PC-3 (cell line): ENCODE measurements around the gene CRIP3. TPM values are rescaled to one million over a fixed set of nuclear protein-coding genes. Genes with fewer than 3 reads are reported as not detected.

Source experiments
- ATAC-seq: fragments of 200-7000 bp; cut with Tn5 transposase; 2 replicates; pipeline ENCODE4 v1.9.1; 2020; ENCODE audit warnings: mild to moderate bottlenecking, moderate library complexity
- BruUV-seq: library from RNA; stranded (reverse); fragments of 400-500 nt; replicated peaks from 2 replicates; lab custom pipeline; 2021; lab: Mats Ljungman, UMichigan
- CTCF ChIA-PET: fragments of 300-600 bp; sonication (Branson Sonifier 250); formaldehyde crosslinking; loops from one replicate; lab custom pipeline; 2022; ENCODE audit warnings: antibody characterized with exemption; lab: Charles Lee
- POLR2A ChIA-PET: fragments of 300-600 bp; sonication (Branson Sonifier 250); formaldehyde crosslinking; loops from one replicate; lab custom pipeline; 2022; ENCODE audit warnings: antibody characterized with exemption; ENCODE audit not compliant: unreplicated experiment; lab: Charles Lee
- DNase-seq: peaks from one replicate; pipeline ENCODE4 v3.0.0-alpha.2; 2015
- H2AFZ ChIP-seq: fragments of 300-600 bp; sonication (generic); 2 replicates; pipeline ENCODE4 v1.6.0; 2016; ENCODE audit warnings: antibody characterized with exemption, low read length
- H3F3A ChIP-seq: fragments of 300-600 bp; sonication (generic); one replicate; pipeline ENCODE4 v1.6.0; 2017; ENCODE audit warnings: antibody characterized with exemption, low read length, control low read depth, mild to moderate bottlenecking; ENCODE audit not compliant: unreplicated experiment
- H3K27ac ChIP-seq: fragments of 300-600 bp; sonication (generic); 2 replicates; pipeline ENCODE4 v1.5.1; 2016; ENCODE audit warnings: mild to moderate bottlenecking, low read length
- H3K27me3 ChIP-seq: fragments of 300-600 bp; sonication (generic); 2 replicates; pipeline ENCODE4 v1.6.1; 2016; ENCODE audit warnings: low read length, mixed read lengths
- H3K36me3 ChIP-seq: fragments of 300-600 bp; sonication (generic); 2 replicates; pipeline ENCODE4 v1.6.1; 2016; ENCODE audit warnings: low read depth, mixed run types, low read length, mixed read lengths
- H3K4me1 ChIP-seq: fragments of 300-600 bp; sonication (generic); 2 replicates; pipeline ENCODE4 v1.5.1; 2016; ENCODE audit warnings: low read length; ENCODE audit not compliant: insufficient read depth
- H3K4me2 ChIP-seq: fragments of 300-600 bp; sonication (generic); 2 replicates; pipeline ENCODE4 v1.6.0; 2016; ENCODE audit warnings: low read length
- H3K4me3 ChIP-seq: fragments of 300-600 bp; sonication (generic); 2 replicates; pipeline ENCODE4 v1.5.1; 2016; ENCODE audit warnings: mild to moderate bottlenecking, low read length, mixed read lengths
- H3K79me2 ChIP-seq: fragments of 300-600 bp; sonication (generic); 2 replicates; pipeline ENCODE4 v1.6.1; 2017; ENCODE audit warnings: low read length, mixed read lengths
- H3K9ac ChIP-seq: fragments of 300-600 bp; sonication (generic); 2 replicates; pipeline ENCODE4 v1.6.0; 2016; ENCODE audit warnings: mild to moderate bottlenecking, low read length
- H3K9me2 ChIP-seq: fragments of 300-600 bp; sonication (generic); replicated peaks from 2 replicates; pipeline ENCODE4 v1.6.1; 2016; ENCODE audit warnings: mixed run types, low read length, mixed read lengths
- H3K9me3 ChIP-seq: fragments of 300-600 bp; sonication (generic); 2 replicates; pipeline ENCODE4 v1.6.1; 2016; ENCODE audit warnings: low read length, mixed read lengths
- H4K20me1 ChIP-seq: fragments of 300-600 bp; sonication (generic); 2 replicates; pipeline ENCODE4 v1.6.1; 2016; ENCODE audit warnings: low read length, mixed read lengths
- CTCF ChIP-seq: fragments of 300-600 bp; sonication (generic); conservative IDR thresholded peaks from 2 replicates; pipeline ENCODE4 v1.5.1; 2017; ENCODE audit warnings: antibody characterized with exemption, low read depth, mild to moderate bottlenecking, low read length
- EZH2 ChIP-seq: fragments of 300-600 bp; sonication (generic); IDR thresholded peaks from one replicate; pipeline ENCODE4 v1.6.1; 2017; ENCODE audit warnings: antibody characterized with exemption, mild to moderate bottlenecking, low read length; ENCODE audit not compliant: unreplicated experiment
- EZH2phosphoT487 ChIP-seq: fragments of 300-600 bp; sonication (generic); IDR thresholded peaks from 2 replicates; pipeline ENCODE4 v1.6.1; 2018; ENCODE audit warnings: mild to moderate bottlenecking, antibody characterized with exemption, low read length, borderline replicate concordance
- intact Hi-C: fragments of 100-400 bp; cut with micrococcal nuclease; formaldehyde crosslinking; loops from 2 replicates; pipeline ENCODE4 v1.9.0; 2023
- total RNA-seq: library from RNA; depleted of rRNA; stranded (reverse); fragments of >200 nt; gene quantifications from 2 replicates; pipeline ENCODE4 v1.2.3, GENCODE V29; 2014

CRIP3 gene
- total RNA-seq, 1 experiment from 2014 or later = 0.29 TPM

DNA sequence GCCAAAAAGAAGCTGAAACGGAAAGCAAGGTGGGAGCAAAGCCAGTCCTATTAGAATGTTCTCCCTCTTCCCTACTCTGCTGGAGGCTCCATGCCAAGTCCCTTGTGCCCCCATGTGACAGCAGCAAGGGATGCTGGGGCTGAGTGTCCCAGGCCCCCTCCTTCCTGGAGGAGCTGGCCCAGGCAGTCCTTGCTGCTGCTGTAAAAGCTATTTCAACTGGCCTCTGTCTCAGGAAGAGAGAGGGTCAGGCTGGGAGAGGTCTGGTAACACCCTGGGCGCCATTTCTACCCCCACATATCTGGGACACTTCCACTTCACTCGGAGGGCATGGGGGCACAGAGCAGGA, 40.3 kb downstream of the CRIP3 start:
- no peaks in the 10 kb centered on the region for H3K79me2 ChIP-seq
- no peaks in the 10 kb centered on the region; the same call in 1 of the 2 replicates for H3K36me3 ChIP-seq
- no peak overlapping the region for H3K27ac ChIP-seq
- H4K20me1 ChIP-seq = no peaks in the 10 kb centered on the region
- no peak overlapping the region for H3K4me2 ChIP-seq
- H3K4me1 ChIP-seq = no peaks in the 10 kb centered on the region
- DNase-seq = no peak
- no peak overlapping the region for H3K9ac ChIP-seq
- no peaks in the 10 kb centered on the region for H3F3A ChIP-seq
- H2AFZ ChIP-seq = no peak overlapping the region
- no TSS peak for BruUV-seq
- no peak for ATAC-seq
- TF ChIP-seq EZH2phosphoT487 = no peak
- TF ChIP-seq EZH2 = no peak
- TF ChIP-seq CTCF = no peak
- no peak overlapping the region for H3K4me3 ChIP-seq
- intact Hi-C loops = no loop called here
- POLR2A ChIA-PET = no interaction called here
- CTCF ChIA-PET = no interaction called here
- no peaks in the 10 kb centered on the region for H3K9me2 ChIP-seq
- H3K9me3 ChIP-seq = no peaks in the 10 kb centered on the region
- H3K27me3 ChIP-seq = no peaks in the 10 kb centered on the region

DNA sequence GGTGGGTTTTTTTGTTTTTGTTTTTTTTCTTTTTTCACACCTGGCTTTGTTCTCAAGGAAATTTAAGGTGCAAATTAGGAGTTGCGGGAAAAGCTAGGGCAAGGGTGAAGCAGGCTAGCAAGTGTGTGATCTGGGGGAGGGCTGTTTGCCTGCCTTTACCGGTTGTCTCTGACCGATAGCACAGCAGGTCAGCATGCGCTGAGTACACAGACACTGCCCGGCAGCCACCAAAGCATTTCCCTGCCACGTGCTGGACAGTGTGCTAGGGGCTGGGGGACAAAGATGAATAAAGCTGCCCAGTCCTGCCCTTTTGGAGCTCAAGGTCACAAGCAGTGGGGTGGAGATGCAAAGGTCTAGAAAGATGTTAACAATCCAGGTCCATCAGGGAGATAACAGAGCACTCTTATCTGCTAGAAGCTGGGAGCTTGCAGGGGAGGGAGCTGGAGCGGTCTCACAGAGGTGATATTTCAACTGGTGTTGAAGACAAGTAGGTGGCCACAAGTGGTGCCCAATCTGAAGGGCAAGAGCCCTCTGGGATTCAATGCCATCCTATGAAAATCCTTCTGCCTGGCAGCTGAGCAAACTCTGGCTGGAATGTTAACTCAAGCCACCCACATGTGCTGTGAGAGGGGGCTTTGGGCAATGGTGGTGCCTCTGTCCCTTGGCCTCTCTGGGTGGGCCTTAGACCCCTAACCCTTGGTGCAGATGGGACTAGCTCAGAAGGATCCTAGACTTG, 40.8 kb downstream of the CRIP3 start:
- Histone ChIP-seq H3K79me2 (no peaks in the 10 kb centered on the region), H2AFZ (no peak overlapping the region), H3K27me3 (no peaks in the 10 kb centered on the region), H3K27ac (no peak overlapping the region), H3K4me3 (no peak overlapping the region), H3K4me1 (no peaks in the 10 kb centered on the region), H3K9me2 (no peaks in the 10 kb centered on the region), H4K20me1 (no peaks in the 10 kb centered on the region), H3F3A (no peaks in the 10 kb centered on the region), H3K9me3 (no peaks in the 10 kb centered on the region), H3K9ac (no peak overlapping the region), H3K36me3 (no peaks in the 10 kb centered on the region; the same call in 1 of the 2 replicates), H3K4me2 (no peak overlapping the region)
- DNase-seq (no peak), ATAC-seq (no peak)
- CTCF ChIA-PET = no interaction called here
- TF ChIP-seq EZH2 (no peak), EZH2phosphoT487 (no peak), CTCF (no peak)
- intact Hi-C loops = no loop called here
- BruUV-seq = no TSS peak
- POLR2A ChIA-PET = no interaction called here

DNA sequence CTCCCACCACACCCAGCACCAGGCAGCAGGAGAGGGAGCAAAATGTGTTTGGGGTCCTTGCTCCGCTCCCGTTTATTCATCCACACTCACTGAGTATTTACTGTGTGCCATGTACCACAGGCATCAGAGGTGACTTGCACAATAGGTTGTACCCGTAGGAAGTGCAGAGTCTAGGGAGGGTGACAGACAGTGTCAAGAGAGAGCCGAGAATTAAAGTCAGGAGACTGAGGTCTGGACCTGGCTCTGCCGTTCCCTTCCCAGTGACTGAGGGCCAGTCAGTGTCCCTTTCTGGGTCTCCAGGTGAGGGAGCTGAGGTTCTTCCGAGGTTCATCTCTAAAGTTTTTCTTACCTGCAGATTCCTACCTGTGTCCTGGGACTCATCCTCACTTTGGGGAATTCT, 43.1 kb downstream of the CRIP3 start:
- Histone ChIP-seq H3K4me2 (no peak overlapping the region), H3K4me1 (no peaks in the 10 kb centered on the region), H3K4me3 (no peak overlapping the region), H3F3A (no peaks in the 10 kb centered on the region), H3K27ac (no peak overlapping the region), H4K20me1 (no peaks in the 10 kb centered on the region), H3K36me3 (no peaks in the 10 kb centered on the region; the same call in 1 of the 2 replicates), H3K27me3 (no peaks in the 10 kb centered on the region), H3K9ac (no peak overlapping the region), H3K9me3 (no peaks in the 10 kb centered on the region), H3K9me2 (no peaks in the 10 kb centered on the region), H2AFZ (no peak overlapping the region), H3K79me2 (no peaks in the 10 kb centered on the region)
- intact Hi-C loops = no loop called here
- TF ChIP-seq EZH2phosphoT487 = no peak
- no peak for TF ChIP-seq CTCF
- no peak for TF ChIP-seq EZH2
- DNase-seq = no peak
- no TSS peak for BruUV-seq
- ChIA-PET CTCF (no interaction called here), POLR2A (no interaction called here)
- ATAC-seq = no peak
